RWPE2 (cell line): Measurements from ENCODE around the gene UBE3A.
"Not testable (repeated sequence)": the region's sequence is repeated elsewhere in the genome, so short reads cannot be mapped to it uniquely, and the experiment has no call there.

Source experiments
- ATAC-seq: fragments of 200-7000 bp; cut with Tn5 transposase; 3 replicates; pipeline ENCODE4 v1.9.1; 2021; ENCODE audit warnings: low read depth
- DNase-seq: peaks from one replicate; pipeline ENCODE4 v3.0.0-alpha.2; 2020; ENCODE audit warnings: low spot score
- H3K27ac ChIP-seq: fragments of 450-650 bp; 2 replicates; pipeline ENCODE4 v1.5.1; 2017; ENCODE audit warnings: mild to moderate bottlenecking; ENCODE audit not compliant: poor library complexity, severe bottlenecking
- H3K27me3 ChIP-seq: fragments of 250-450 bp; sonication (Bioruptor Pico); 2 replicates; pipeline ENCODE4 v1.5.1; 2021; ENCODE audit warnings: mild to moderate bottlenecking, moderate library complexity; ENCODE audit not compliant: insufficient read depth, poor library complexity, severe bottlenecking
- H3K36me3 ChIP-seq: fragments of 250-450 bp; sonication (Bioruptor Pico); 2 replicates; pipeline ENCODE4 v1.5.1; 2020; ENCODE audit warnings: low read depth, mild to moderate bottlenecking, moderate library complexity
- H3K4me1 ChIP-seq: fragments of 250-450 bp; sonication (Bioruptor Pico); 2 replicates; pipeline ENCODE4 v1.5.1; 2021; ENCODE audit warnings: mild to moderate bottlenecking, moderate library complexity; ENCODE audit not compliant: insufficient read depth, poor library complexity, severe bottlenecking
- H3K4me3 ChIP-seq: fragments of 250-450 bp; sonication (Bioruptor Pico); 2 replicates; pipeline ENCODE4 v1.5.1; 2021; ENCODE audit warnings: mild to moderate bottlenecking, moderate library complexity; ENCODE audit not compliant: severe bottlenecking
- H3K9me3 ChIP-seq: fragments of 250-450 bp; sonication (Bioruptor Pico); 2 replicates; pipeline ENCODE4 v1.5.1; 2021; ENCODE audit warnings: mild to moderate bottlenecking, moderate library complexity; ENCODE audit not compliant: severe bottlenecking
- CTCF ChIP-seq: fragments of 450-650 bp; IDR thresholded peaks from one replicate; pipeline ENCODE4 v1.5.1; 2017; ENCODE audit warnings: mild to moderate bottlenecking, moderate library complexity; ENCODE audit not compliant: poor library complexity, severe bottlenecking

UBE3A gene

GRCh38 chr15:25455226-25455625, 16.4 kb upstream of the UBE3A start:
- Histone ChIP-seq H3K27ac (no peak overlapping the region), H3K4me1 (no peaks in the 10 kb centered on the region), H3K27me3 (no peaks in the 10 kb centered on the region), H3K36me3 (no peaks in the 10 kb centered on the region; the same call in 1 of the 2 replicates), H3K4me3 (no peak overlapping the region), H3K9me3 (no peaks in the 10 kb centered on the region)
- no peak for DNase-seq
- ATAC-seq: no peak
- TF ChIP-seq CTCF: no peak

GRCh38 chr15:25454771-25455170, 15.9 kb upstream of the UBE3A start:
- no peak for DNase-seq
- no peaks in the 10 kb centered on the region for H3K27me3 ChIP-seq
- no peak for TF ChIP-seq CTCF
- H3K9me3 ChIP-seq: no peaks in the 10 kb centered on the region
- H3K4me1 ChIP-seq: no peaks in the 10 kb centered on the region
- ATAC-seq: no peak
- no peak overlapping the region for H3K27ac ChIP-seq
- no peak overlapping the region for H3K4me3 ChIP-seq
- no peaks in the 10 kb centered on the region; the same call in 1 of the 2 replicates for H3K36me3 ChIP-seq

- H3K9me3 ChIP-seq, H3K4me1 ChIP-seq, H3K27me3 ChIP-seq, H3K4me3 ChIP-seq, DNase-seq, H3K27ac ChIP-seq, H3K36me3 ChIP-seq, ATAC-seq: not testable (repeated sequence)
Measured at GRCh38 chr15:25453246-25453645, 14.4 kb upstream of the UBE3A start.

- H3K27me3 ChIP-seq: no peaks in the 10 kb centered on the region
- DNase-seq (no peak), ATAC-seq (no peak)
- H3K4me1 ChIP-seq: no peaks in the 10 kb centered on the region
- H3K4me3 ChIP-seq: no peak overlapping the region
- H3K9me3 ChIP-seq: no peaks in the 10 kb centered on the region
- H3K27ac ChIP-seq: no peak overlapping the region
- TF ChIP-seq CTCF: no peak
- no peaks in the 10 kb centered on the region for H3K36me3 ChIP-seq
Measured at GRCh38 chr15:25451501-25451900, 12.7 kb upstream of the UBE3A start.

GRCh38 chr15:25450163-25450562, 11.3 kb upstream of the UBE3A start:
- no peaks in the 10 kb centered on the region for H3K4me1 ChIP-seq
- H3K4me3 ChIP-seq: no peak overlapping the region
- ATAC-seq (peak; percentile 44; the same call in 1 of the 3 replicates), DNase-seq (no peak)
- no peaks in the 10 kb centered on the region for H3K9me3 ChIP-seq
- no peaks in the 10 kb centered on the region for H3K36me3 ChIP-seq
- no peak for TF ChIP-seq CTCF
- H3K27ac ChIP-seq: no peak overlapping the region
- H3K27me3 ChIP-seq: no peaks in the 10 kb centered on the region
